ENCODE data around the gene VASH1. TPM values are rescaled to one million over a fixed set of nuclear protein-coding genes. Genes with fewer than 3 reads are reported as not detected.
"Not testable (repeated sequence)": the region's sequence is repeated elsewhere in the genome, so short reads cannot be mapped to it uniquely, and the experiment has no call there.

Gene VASH1
- 19.3 TPM for total RNA-seq

DNA sequence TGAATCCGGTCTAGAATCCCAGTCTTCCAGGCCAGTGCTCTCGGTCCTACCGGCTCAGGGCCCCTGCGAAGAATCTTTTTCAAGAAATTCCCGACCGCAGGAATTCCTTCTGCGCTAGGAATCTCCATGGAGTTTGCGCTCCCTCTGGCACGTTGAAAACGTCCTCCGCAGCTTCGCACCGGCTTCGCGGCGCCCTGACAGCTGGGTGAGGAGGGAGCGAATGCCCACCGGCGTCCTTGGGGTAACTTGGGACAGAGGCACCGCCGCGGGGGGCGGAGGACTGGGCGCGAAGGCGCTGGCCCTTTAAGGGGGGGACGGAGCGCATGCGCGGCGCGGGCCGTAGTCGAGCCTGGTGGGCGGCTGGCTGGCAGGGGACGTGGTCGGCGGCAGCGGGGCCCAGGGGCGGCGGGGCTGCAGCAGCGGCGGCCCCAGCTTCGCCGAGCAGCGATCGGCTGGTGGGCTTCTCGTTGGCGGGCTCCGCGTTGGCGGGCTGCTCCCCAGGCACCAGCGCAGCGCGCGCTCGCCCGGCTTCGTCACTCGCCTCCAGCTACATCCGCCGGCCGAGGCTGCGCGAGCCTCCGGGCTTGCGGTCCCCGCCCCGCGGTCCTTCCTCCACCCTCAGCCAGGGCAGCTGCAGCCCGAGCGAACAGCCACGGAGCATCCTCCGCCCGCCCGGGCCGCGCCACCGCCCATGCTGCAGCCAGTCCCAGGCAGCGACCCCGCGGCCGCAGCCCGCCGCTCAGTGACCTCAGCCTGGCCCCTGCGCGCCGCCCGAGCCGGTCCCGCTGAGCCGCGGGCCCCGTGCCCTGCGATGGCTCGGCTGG, at the start of gene VASH1:
TSS of gene VASH1 (plus strand) at position 333 of the 824 bp plus-strand sequence. CDS start 1,354 bp downstream, outside the sequence.
- peak; percentile 84 for DNase-seq (ENCODE audit: low spot score)
- intact Hi-C loops (cut with DNase I), result no loop called here
- peak; percentile 76 for ATAC-seq

DNA sequence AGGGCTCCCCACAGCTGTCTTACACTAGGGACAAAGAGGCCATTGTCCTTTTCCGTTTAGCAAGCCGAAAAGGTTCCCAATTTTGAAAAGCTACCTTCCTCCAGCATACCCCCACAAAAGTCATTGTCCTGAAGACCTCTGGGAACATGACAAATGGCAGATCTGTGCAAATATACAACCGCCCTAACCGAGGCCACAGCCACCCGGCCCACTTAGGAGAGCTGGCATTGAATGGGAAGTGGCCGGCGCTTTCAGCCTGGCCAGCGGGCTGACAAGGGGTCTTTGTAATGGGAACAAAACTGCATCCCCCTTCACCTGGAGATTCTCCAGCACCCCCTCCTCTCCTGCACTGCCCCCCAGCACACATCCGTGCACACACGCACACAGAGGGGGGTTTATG, 48.1 kb upstream of the VASH1 start:
- ATAC-seq, result no peak
- intact Hi-C loops (cut with DNase I), result loop anchor here (10.0 kb wide), 1 partner anchor 72 kb away; no protein-coding TSS in a partner anchor
- no peak for DNase-seq (ENCODE audit: low spot score)

DNA sequence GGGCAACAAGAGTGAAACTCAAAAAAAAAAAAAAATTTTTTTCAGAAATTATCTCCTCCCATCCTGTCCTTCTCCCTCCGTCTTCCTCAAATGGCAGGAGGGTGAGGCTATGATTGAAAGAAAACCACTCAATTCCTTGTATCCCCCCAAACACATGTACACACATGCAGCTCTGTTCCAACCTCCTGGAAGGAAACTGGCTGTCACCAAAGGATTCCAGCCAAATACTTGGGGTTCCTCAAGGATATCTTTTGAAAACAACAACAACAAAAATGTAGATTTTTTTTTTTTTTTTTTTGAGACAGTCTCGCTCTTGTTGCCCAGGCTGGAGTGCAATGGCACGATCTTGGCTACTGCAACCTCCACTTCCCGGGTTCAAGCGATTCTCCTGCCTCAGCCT, 46.8 kb upstream of the VASH1 start:
- DNase-seq (ENCODE audit: low spot score) (no peak), ATAC-seq (no peak)
- intact Hi-C loops (cut with DNase I), result loop anchor here (10.0 kb wide), 1 partner anchor 70 kb away; no protein-coding TSS in a partner anchor

DNA sequence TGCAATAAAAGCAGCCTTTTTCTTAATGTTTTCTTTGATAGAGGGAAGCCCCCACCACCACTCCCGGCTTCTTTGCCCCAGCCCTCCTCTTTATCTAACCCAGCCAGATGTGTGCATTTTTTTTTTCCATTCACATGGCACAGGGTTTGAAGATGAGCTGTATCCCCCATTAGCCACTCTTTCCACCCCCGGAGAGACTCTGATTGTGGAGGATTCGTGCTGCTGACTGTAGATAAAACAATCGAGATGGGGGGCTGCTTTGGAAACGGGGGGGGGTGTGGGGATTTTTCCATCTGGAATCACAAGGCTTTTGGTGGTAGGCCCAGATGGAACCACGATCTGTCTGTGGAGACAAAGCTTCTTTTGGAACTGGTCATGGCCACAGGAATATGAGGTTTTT, 46.2 kb upstream of the VASH1 start:
- ATAC-seq, result no peak
- DNase-seq (ENCODE audit: low spot score), result no peak
- intact Hi-C loops (cut with DNase I), result loop anchor here (10.0 kb wide), 1 partner anchor 70 kb away; no protein-coding TSS in a partner anchor

DNA sequence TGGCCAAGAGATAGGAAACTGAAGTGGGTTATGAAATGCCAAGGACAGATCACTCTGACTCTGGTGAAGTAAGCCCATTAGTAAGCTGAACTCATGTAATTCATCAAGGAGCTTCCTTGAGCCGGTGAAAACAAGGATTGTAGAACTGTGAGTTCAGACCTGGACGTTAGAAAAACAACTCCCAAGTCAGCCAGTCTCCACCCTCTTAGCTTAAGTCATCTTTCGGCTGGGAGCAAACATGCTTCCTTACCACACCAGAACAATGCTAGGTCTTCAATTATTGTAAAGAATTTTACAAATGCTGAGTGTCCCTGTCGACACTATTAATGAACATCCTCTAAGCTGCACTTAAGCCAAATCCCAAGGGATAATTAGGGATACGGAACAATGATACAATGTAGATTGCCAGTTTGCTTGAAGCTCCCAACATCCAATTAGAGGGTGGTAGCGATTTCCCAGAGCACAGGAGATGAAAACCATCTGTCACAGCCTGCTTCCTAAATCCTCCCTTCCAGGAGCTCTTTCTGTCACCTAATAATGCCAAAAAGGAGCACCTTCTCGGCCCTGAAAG, 45.7 kb upstream of the VASH1 start:
- DNase-seq (ENCODE audit: low spot score), result no peak
- intact Hi-C loops (cut with DNase I), result loop anchor here (10.0 kb wide), 1 partner anchor 69 kb away; no protein-coding TSS in a partner anchor

DNA sequence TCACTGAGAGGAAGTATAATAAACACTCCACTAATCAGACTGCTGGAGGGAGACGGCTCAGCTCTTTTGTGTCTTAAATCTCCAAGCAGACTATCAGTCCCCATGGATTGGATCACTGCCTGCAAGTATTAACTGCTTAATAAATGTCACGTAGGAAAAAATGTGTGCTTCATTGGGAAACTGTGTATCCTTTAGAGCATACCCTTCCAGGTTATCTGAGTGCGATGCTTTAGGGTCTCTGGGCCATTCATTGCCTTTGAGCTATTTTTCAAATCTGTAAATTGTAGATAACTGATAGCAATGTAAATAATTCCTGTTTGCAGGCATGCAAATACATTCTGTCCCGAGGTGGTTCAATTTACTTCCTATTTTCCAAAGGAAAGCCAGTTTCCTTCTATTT, 45.0 kb upstream of the VASH1 start:
- intact Hi-C loops (cut with DNase I), result loop anchor here (10.0 kb wide), 1 partner anchor 69 kb away; no protein-coding TSS in a partner anchor
- no peak for DNase-seq (ENCODE audit: low spot score)

More for the DNA sequence above, 45.7 kb upstream of the VASH1 start:
- no peak for ATAC-seq

DNA sequence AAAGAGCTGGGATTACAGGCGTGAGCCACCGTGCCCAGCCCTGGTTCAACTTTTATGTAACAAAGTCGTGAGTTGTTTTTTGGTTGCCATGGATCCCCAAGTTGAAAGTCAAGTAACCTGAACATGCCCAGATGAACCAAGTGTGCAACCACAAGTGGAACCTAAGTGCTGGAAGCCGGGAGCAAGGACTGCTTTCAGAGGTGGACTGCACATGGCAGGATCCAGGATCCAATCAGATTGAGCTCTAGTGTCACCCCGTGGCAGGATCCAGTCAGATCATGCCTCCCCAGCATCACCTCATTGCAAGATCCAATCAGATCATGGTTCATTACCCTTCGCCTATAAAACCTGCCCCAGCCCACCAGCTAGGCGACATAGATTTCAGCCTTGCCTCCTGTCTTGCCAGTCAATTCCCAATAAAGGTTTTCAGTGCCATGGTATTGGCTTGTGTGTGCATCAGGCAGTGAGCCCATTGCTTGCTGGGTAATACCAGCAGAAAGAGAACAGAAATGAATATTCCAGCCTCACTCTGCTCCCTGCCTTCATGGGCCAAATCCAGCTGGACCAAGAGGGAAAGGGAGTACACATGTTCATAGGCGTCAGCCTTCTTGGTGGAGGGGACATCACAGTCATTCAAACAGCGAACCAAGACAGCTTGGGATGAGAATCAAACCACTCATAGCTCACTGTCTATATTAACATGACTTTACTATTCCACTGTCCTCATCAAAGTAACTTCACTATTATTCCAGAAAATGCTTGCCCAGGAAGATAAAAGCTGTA, 43.6 kb upstream of the VASH1 start:
- DNase-seq (ENCODE audit: low spot score) (no peak), ATAC-seq (no peak)
- intact Hi-C loops (cut with DNase I), result loop anchor here (10.0 kb wide), 1 partner anchor 67 kb away; no protein-coding TSS in a partner anchor

More for the DNA sequence above, 45.0 kb upstream of the VASH1 start:
- ATAC-seq, result no peak

DNA sequence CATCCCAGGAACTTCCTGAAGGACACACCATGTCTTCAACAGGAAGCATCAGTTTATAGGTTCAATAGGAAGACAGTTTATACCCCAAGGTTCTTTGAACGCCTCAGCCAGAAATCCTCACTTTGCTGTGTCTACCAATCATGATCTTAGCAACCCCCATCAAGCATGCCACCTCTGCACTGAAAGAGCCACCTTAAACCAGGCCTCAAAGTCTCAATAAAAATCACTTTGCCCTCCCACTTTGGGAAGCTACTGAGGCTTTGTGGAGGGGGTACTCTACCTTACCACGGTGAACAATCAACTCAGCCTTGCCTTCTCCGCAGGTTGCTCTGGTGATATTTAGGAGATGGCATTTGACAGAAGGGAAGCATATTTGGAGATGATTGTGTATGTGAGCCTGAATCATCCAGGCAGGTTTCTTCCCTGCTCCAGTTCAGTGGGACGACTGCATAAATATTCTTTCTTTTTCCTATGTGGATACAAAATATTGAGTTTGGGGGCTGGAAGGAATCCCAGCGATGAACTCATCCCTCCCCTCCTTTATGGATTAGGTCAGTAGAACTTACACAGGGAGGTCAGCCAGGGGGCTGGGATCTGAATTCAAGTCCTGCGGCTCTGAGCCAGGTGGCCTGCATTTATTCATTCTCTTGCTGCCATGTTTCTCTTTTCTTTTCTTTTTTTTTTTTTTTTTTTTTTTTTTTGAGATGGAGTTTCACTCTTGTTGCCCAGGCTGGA, 42.8 kb upstream of the VASH1 start:
- ATAC-seq (no peak), DNase-seq (ENCODE audit: low spot score) (no peak)
- intact Hi-C loops (cut with DNase I), result loop anchor here (10.0 kb wide), 1 partner anchor 66 kb away; no protein-coding TSS in a partner anchor

DNA sequence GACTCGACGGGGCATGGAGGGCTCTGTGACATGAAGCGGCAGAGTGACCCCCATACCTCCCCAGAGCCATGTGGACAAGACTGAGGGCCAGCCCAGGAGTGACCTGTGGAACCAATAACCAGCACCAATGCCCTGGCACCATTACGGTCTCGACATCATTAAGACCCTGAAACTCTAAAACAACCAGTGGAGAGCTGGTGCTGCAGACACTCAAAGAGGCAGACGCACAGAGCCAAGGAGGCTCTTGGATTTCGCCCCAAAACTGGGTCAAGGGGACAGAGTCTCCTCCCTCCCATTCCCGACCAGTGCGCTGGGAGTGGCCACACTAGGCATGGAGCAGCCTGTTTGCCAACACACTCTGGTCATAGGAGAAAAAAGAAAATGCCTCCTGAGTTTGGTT, 41.6 kb upstream of the VASH1 start:
- intact Hi-C loops (cut with DNase I), result loop anchor here (10.0 kb wide), 1 partner anchor 65 kb away; no protein-coding TSS in a partner anchor
- peak; percentile 40 for ATAC-seq
- DNase-seq (ENCODE audit: low spot score), result no peak

DNA sequence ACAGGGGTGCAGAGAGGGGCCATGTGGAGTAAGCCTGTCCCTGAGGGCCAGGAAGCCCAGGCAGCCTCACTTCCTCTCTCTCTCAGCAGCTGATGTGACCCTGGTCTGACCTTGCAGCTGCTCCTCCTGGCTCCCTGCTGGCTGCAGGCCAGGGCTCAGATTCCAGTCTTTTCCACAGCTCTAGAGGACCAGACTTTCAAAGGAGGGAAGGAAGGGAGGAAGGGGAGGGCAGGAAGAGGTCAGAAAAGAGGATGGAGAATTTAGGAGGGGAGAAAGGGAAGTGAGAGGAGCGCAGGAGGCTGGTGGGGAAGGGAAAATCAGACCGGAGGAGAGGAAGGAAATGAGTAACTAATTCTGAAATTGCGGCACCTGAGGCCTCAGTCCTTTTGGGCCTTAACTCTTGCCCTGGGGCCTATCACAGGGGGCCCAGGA, 40.9 kb upstream of the VASH1 start:
- peak; percentile 73 for ATAC-seq
- intact Hi-C loops (cut with DNase I), result no loop called here
- DNase-seq (ENCODE audit: low spot score), result no peak

DNA sequence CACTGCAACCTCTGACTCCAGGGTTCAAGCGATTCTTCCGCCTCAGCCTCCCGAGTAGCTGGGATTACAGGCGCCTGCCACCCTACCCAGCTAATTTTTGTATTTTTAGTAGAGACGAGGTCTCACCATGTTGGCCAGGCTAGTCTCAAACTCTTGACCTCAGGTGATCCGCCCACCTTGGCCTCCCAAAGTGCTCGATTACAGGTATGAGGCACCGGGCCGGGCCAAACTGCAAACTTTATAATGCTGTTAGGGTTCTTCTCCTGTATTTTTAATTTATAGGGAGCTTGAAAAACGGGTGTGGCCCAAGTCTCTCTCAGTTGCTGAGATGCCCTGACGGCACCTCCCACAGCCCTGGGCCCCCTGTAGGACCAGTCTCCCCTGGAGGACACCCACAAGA, 39.8 kb upstream of the VASH1 start:
- ATAC-seq; DNase-seq (ENCODE audit: low spot score); intact Hi-C loops (cut with DNase I): not testable (repeated sequence)

DNA sequence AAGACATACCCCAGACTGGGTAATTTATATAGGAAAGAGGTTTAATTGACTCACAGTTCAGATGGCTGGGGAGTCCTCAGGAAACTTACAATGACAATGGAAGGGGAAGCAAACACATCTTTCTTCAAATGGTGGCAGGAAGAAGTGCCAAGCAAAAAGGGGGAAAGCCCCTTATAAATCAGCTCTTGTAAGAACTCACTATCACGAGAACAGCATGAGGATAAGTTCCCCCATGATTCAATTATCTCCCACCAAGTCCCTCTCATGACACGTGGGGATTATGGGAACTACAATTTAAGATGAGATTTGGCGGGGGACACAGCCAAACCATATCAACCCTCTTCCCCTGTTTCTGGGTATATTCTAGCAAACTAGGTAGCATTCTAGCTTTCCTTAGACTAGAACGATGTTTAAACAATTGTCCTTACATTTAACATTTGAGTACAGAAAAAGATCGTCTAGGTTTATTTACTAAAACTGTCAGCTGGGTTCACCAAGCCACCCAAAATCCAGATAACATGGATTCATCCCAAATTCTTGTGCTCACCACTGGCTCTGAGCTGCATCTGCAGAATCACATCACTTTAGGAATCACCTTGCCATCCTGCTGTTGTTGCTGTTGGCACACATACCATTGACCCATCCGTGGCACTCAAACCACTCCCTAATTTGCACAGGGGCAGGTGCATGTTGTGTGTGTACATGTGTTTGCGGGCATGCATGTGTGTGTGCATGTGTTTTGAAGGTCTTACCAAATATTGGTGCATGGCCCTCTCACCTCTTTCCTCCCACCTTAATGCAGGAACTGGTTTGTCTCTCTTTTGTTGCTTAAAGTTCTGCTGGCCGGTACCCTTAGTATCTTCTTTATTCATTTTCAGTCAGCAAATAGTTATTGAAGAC, 36.4 kb upstream of the VASH1 start:
- no peak for ATAC-seq

DNA sequence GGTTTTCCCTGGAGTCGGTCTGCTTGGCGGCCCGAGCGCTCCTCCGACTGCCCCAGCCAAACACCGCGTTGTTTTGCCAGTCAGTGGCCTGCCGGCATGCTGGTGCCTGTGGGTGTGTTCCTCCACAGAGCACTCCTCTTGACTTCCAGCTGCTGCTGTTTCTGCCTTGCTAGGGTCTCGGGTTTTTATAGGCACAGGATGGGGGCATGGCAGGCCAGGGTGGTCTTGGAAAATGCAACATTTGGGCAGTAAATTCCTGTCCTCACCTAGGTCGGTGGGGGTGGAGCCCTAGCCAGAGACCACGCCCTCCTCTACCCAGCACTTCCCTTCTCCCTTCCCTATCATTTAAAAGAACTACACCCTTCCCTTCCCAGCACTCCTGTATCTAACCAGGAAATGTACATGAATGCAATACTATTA, 34.7 kb upstream of the VASH1 start:
- intact Hi-C loops (cut with DNase I), result no loop called here
- ATAC-seq, result no peak

More for the DNA sequence above, 36.4 kb upstream of the VASH1 start:
- intact Hi-C loops (cut with DNase I), result no loop called here
- DNase-seq (ENCODE audit: low spot score), result no peak

DNA sequence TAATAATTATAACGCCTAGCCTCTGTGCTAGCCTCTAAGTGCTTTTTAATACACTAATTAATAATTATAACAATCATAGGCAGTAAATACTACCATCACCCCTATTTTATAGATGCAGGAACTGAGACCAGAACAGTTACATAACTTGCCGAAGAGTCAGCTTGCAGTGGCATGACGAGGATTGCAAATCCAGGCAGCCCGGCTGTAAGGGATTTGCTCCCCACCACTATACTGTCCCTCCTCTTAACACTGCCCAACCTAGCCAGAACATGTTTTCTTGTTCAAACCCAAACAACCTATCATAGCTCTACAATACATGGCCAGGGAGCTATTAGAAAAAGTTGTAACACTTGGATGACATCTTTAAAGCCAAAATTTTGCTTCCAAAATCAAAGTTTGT, 33.9 kb upstream of the VASH1 start:
- intact Hi-C loops (cut with DNase I), result no loop called here
- ATAC-seq (no peak), DNase-seq (ENCODE audit: low spot score) (no peak)

More for the DNA sequence above, 34.7 kb upstream of the VASH1 start:
- DNase-seq (ENCODE audit: low spot score), result no peak

DNA sequence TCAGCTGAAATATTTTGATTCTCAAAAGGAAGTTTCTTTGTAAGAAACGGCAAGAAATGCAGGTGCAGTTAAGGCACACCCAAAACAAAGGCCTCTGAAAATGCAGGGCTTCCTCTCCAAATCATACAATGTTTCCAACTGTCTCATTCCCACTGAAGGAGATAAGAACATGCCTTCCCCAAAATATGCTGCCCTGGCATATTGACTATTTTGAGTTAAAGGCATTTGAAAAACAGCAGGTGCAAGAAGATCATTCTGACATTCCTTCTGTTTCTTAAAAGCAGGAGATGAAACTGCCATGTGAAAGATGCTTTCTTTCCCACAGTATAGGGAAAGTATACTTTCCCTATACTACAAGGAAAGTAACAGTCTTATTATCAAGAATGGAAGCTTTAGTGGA, 33.4 kb upstream of the VASH1 start:
- no peak for DNase-seq (ENCODE audit: low spot score)
- ATAC-seq, result no peak
- intact Hi-C loops (cut with DNase I), result no loop called here

DNA sequence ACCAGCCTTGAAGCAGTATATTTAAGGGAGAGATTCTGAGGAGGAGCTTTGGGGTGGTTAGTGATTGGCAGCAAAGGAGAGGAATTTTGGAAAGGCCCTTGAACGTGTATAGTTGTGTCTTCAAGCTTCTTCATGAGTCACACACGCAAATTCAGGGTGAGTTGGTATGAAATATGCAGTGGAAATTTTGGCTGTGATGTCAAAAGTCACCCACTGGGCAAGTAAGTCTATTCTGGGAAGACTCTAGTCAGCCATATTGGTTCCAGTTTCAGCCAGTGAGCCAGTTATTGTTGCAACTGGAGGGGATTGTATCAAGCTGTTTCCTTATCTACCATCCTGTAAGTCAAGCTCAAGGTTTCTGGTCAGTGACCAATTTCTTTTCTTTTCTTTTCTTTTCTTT, 32.0 kb upstream of the VASH1 start:
- no peak for DNase-seq (ENCODE audit: low spot score)
- intact Hi-C loops (cut with DNase I), result no loop called here
- ATAC-seq, result no peak

DNA sequence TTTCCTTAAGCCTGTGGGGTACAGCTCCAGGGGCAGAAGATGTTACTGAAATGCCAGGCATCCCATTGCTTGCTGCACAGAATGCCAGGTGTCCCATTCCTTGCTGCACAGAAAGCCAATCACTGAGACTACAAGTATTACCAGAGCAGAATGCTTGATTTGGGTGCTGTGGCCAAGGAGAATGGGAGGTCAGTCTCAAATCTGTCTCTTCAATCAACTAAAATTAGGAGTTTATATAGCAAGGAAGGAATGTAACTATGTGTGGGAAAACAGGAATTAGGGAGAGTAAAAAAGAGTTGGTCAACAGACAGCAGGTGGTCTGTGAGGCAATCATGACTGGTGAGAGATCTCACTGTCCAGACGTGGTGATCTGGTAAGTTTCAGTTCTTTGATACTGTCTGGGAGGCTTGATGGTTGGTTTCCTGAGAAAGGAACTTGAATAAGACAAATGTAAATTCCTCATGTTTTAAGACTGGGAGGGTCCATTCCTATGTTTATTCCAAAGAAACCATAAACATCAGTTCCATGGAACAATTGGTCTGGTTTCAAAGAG, 31.2 kb upstream of the VASH1 start:
- DNase-seq (ENCODE audit: low spot score) (no peak), ATAC-seq (no peak)
- intact Hi-C loops (cut with DNase I), result no loop called here

Data from sciatic nerve (tissue), 2 donors.